Liver (tissue), 9 donors: ENCODE measurements around the gene PRELID3B. TPM values are rescaled to one million over a fixed set of nuclear protein-coding genes. Genes with fewer than 3 reads are reported as not detected.

ENCODE experiments used
- DNase-seq: peaks from one replicate; pipeline ENCODE4 v3.0.0-alpha.2; 2017; ENCODE audit warnings: low spot score
- H3K27ac ChIP-seq, 2 donors: one replicate each; pipeline ENCODE4 v1.7.0; 2013; ENCODE audit warnings: inconsistent platforms in 2 of 2, low read length in 2 of 2, control low read depth in 1 of 2, low read depth in 1 of 2, mild to moderate bottlenecking in 1 of 2
- H3K27me3 ChIP-seq, 4 donors: one replicate each; pipeline versions ENCODE4 v1.6.1 to v1.7.0; 2013; ENCODE audit warnings: low read length in 3 of 4, inconsistent platforms in 1 of 4, mild to moderate bottlenecking in 1 of 4, moderate library complexity in 1 of 4; ENCODE audit not compliant: control insufficient read depth in 4 of 4, insufficient read depth in 4 of 4
- H3K36me3 ChIP-seq, 4 donors: one replicate each; pipeline versions ENCODE4 v1.6.1 to v1.7.0; 2013; ENCODE audit warnings: low read length in 3 of 4, mild to moderate bottlenecking in 3 of 4, low read depth in 1 of 4, moderate library complexity in 1 of 4; ENCODE audit not compliant: control insufficient read depth in 4 of 4, insufficient read depth in 3 of 4
- H3K4me1 ChIP-seq, 4 donors: one replicate each; pipeline versions ENCODE4 v1.6.1 to v1.7.0; 2013; ENCODE audit warnings: low read length in 3 of 4, mild to moderate bottlenecking in 3 of 4, moderate library complexity in 1 of 4; ENCODE audit not compliant: control insufficient read depth in 4 of 4, insufficient read depth in 4 of 4
- H3K4me3 ChIP-seq, 3 donors: one replicate each; pipeline versions ENCODE4 v1.6.1 to v1.7.0; 2013; ENCODE audit warnings: low read length in 3 of 3, control low read depth in 1 of 3, low read depth in 1 of 3, mild to moderate bottlenecking in 1 of 3
- H3K9ac ChIP-seq, 2 donors: one replicate each; pipeline ENCODE4 v1.7.0; 2013; ENCODE audit warnings: low read length in 2 of 2, mild to moderate bottlenecking in 2 of 2, moderate library complexity in 2 of 2, control low read depth in 1 of 2, low read depth in 1 of 2
- H3K9me3 ChIP-seq, 4 donors: one replicate each; pipeline versions ENCODE4 v1.6.1 to v1.7.0; 2013; ENCODE audit warnings: low read length in 3 of 4; ENCODE audit not compliant: control insufficient read depth in 4 of 4
- ATF3 ChIP-seq: IDR thresholded peaks from 2 replicates; pipeline ENCODE4 v1.6.1; 2016; ENCODE audit warnings: antibody characterized with exemption
- CTCF ChIP-seq: fragments of 150-350 bp; IDR thresholded peaks from 2 replicates; pipeline ENCODE4 v1.5.1; 2017; ENCODE audit warnings: improper control_type of control experiment, low read depth, low read length; ENCODE audit not compliant: missing input control
- EGR1 ChIP-seq, 2 donors: IDR thresholded peaks; 2 replicates each; pipeline ENCODE4 v1.6.1; 2016 to 2018; ENCODE audit warnings: antibody characterized with exemption in 2 of 2, low read depth in 2 of 2
- FOXA1 ChIP-seq: IDR thresholded peaks from 2 replicates; pipeline ENCODE4 v1.6.1; 2016; ENCODE audit warnings: antibody characterized with exemption
- FOXA2 ChIP-seq: IDR thresholded peaks from 2 replicates; pipeline ENCODE4 v1.6.1; 2016; ENCODE audit warnings: antibody characterized with exemption
- GABPA ChIP-seq, 2 donors: IDR thresholded peaks in 1 of 2; conservative IDR thresholded peaks in 1 of 2; 2 replicates each; pipeline ENCODE4 v1.6.1; 2016; ENCODE audit warnings: antibody characterized with exemption in 2 of 2, mild to moderate bottlenecking in 1 of 2, moderate library complexity in 1 of 2
- HNF4A ChIP-seq, 2 donors: conservative IDR thresholded peaks; 2 replicates each; pipeline ENCODE4 v1.6.1; 2016; ENCODE audit warnings: antibody characterized with exemption in 2 of 2, mild to moderate bottlenecking in 2 of 2
- HNF4G ChIP-seq: IDR thresholded peaks from 2 replicates; pipeline ENCODE4 v1.6.1; 2016; ENCODE audit warnings: antibody characterized with exemption
- JUND ChIP-seq, 2 donors: IDR thresholded peaks; 2 replicates each; pipeline ENCODE4 v1.6.1; 2016; ENCODE audit warnings: antibody characterized with exemption in 2 of 2
- NR2F2 ChIP-seq: IDR thresholded peaks from 2 replicates; pipeline ENCODE4 v1.6.1; 2016; ENCODE audit warnings: antibody characterized with exemption
- RAD21 ChIP-seq, 2 donors: IDR thresholded peaks; 2 replicates each; pipeline ENCODE4 v1.6.1; 2016; ENCODE audit warnings: antibody characterized with exemption in 2 of 2, mild to moderate bottlenecking in 2 of 2
- REST ChIP-seq: IDR thresholded peaks from 2 replicates; pipeline ENCODE4 v1.6.1; 2016; ENCODE audit warnings: antibody characterized with exemption, mild to moderate bottlenecking
- RXRA ChIP-seq, 2 donors: IDR thresholded peaks; 2 replicates each; pipeline ENCODE4 v1.6.1; 2017 to 2018; ENCODE audit warnings: antibody characterized with exemption in 2 of 2, mild to moderate bottlenecking in 1 of 2
- SP1 ChIP-seq: IDR thresholded peaks from 2 replicates; pipeline ENCODE4 v1.6.1; 2018; ENCODE audit warnings: antibody characterized with exemption, mild to moderate bottlenecking
- TAF1 ChIP-seq: conservative IDR thresholded peaks from 2 replicates; pipeline ENCODE4 v1.6.1; 2016; ENCODE audit warnings: antibody characterized with exemption, mild to moderate bottlenecking
- YY1 ChIP-seq: IDR thresholded peaks from 2 replicates; pipeline ENCODE4 v1.6.1; 2016; ENCODE audit warnings: antibody characterized with exemption, mild to moderate bottlenecking
- ZBTB33 ChIP-seq: IDR thresholded peaks from 2 replicates; pipeline ENCODE4 v1.6.1; 2016; ENCODE audit warnings: antibody characterized with exemption
- WGBS: extraction: QIAGEN DNeasy Blood & Tissue Kit; methylation state at CpG from one replicate; pipeline ENCODE4 v1.1.7; 2013; 5-methylcytosine and 5-hydroxymethylcytosine counted together
- polyA plus RNA-seq, 2 donors: library from polyadenylated mRNA; stranded (reverse) in 1 of 2; unstranded in 1 of 2; fragments of 200-250 nt in 1 of 2; fragments of >200 nt in 1 of 2; fragmentation: Nextera tagmentation in 1 of 2; extraction: Ambion mirVana in 1 of 2; gene quantifications; one replicate each; pipeline versions ENCODE4 v1.2.1 to v1.2.3, GENCODE V29; 2013 to 2015
- total RNA-seq, 2 donors: library from RNA; depleted of rRNA; stranded (reverse); fragments of >200 nt; gene quantifications; one replicate each; pipeline ENCODE4 v1.2.3, GENCODE V29; 2014
- TF ChIP-seq, protein P1 (sequence below): IDR thresholded peaks from 2 replicates; pipeline ENCODE4 v1.6.1; 2016; ENCODE audit warnings: antibody characterized with exemption
- donor health status: healthy.
- donor health status: healthy.
- donor health status: healthy.
- donor health status: healthy.
- donor health status: healthy.

Gene PRELID3B
- total and polyA plus RNA-seq, 4 donors: 18.2 to 38.1 (median 25.3) TPM

- H3K4me1 ChIP-seq: peaks cover 20 to 42% (median 34%) of the 10 kb centered on the region in 4 donors
- WGBS: 94% methylated on average over 24 of the region's 24 CpGs
These were observed 45.3 kb downstream of the PRELID3B start for GRCh38 chr20:58997141-58997770.

More at GRCh38 chr20:58997141-58997770, 45.3 kb downstream of the PRELID3B start:
- no peak for TF ChIP-seq SP1
- no peak for TF ChIP-seq ATF3
- TF ChIP-seq TAF1: no peak
- no peak for TF ChIP-seq HNF4A (conservative IDR thresholded peaks at IDR 0.05)
- TF ChIP-seq YY1: no peak
- no peak for TF ChIP-seq JUND (IDR thresholded peaks at IDR 0.05)
- no peak for TF ChIP-seq CTCF
- no peak for TF ChIP-seq GABPA (IDR thresholded peaks at IDR 0.05 in 1 of 2, conservative IDR thresholded peaks at IDR 0.05 in 1 of 2)
- TF ChIP-seq ZBTB33: no peak
- TF ChIP-seq HNF4G: no peak
- TF ChIP-seq REST: no peak
- TF ChIP-seq RAD21 (IDR thresholded peaks at IDR 0.05): no peak
- no peak for TF ChIP-seq EGR1 (IDR thresholded peaks at IDR 0.05; ENCODE audit: low read depth in 2 of 2)
- TF ChIP-seq RXRA (IDR thresholded peaks at IDR 0.05): no peak
- TF ChIP-seq NR2F2: no peak
- TF ChIP-seq, protein P1, sequence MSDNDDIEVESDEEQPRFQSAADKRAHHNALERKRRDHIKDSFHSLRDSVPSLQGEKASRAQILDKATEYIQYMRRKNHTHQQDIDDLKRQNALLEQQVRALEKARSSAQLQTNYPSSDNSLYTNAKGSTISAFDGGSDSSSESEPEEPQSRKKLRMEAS: no peak
- no peak for TF ChIP-seq FOXA2
- no peak for TF ChIP-seq FOXA1
- Histone ChIP-seq H3K27me3 (no peaks in the 10 kb centered on the region), H3K4me3 (no peak overlapping the region), H3K9ac (no peak overlapping the region), H3K36me3 (peaks cover 19 to 40% (median 28%) of the 10 kb centered on the region in 4 donors), H3K27ac (peak overlapping the region in 1 of 2 donors; percentile 98), H3K9me3 (no peaks in the 10 kb centered on the region)
- no peak for DNase-seq
